IMR-90 (cell line): Measurements from ENCODE around the gene EVI5. TPM values are rescaled to one million over a fixed set of nuclear protein-coding genes. Genes with fewer than 3 reads are reported as not detected.
A peak's percentile ranks its signal among the peaks of the same experiment; 100 is the strongest.

Experiments
- ATAC-seq: fragments of 200-7000 bp; cut with Tn5 transposase; 2 replicates; pipeline ENCODE4 v1.9.1; 2020; ENCODE audit warnings: low read depth, mild to moderate bottlenecking, moderate library complexity
- BruUV-seq: library from RNA; stranded (reverse); fragments of 400-500 nt; replicated peaks from 2 replicates; lab custom pipeline; 2021; lab: Mats Ljungman, UMichigan
- CTCF ChIA-PET: fragments of 300-600 bp; formaldehyde crosslinking; extraction: SDS; loops from one replicate; lab custom pipeline; 2021; ENCODE audit warnings: antibody characterized with exemption; lab: Yijun Ruan, JAX
- POLR2A ChIA-PET: fragments of 300-600 bp; sonication (Branson Sonifier 250); formaldehyde crosslinking; loops from one replicate; lab custom pipeline; 2022; ENCODE audit warnings: antibody characterized with exemption; ENCODE audit not compliant: unreplicated experiment; lab: Charles Lee
- DNase-seq: peaks from one replicate; pipeline ENCODE4 v3.0.0; 2013
- H2AFZ ChIP-seq: replicated peaks from 2 replicates; pipeline ENCODE3; 2013; ENCODE audit warnings: low read length, mild to moderate bottlenecking; ENCODE audit not compliant: poor library complexity
- H2AK5ac ChIP-seq: 2 replicates; pipeline ENCODE4 v1.6.1; 2013; ENCODE audit warnings: low read depth, low read length, inconsistent platforms
- H2AK9ac ChIP-seq: replicated peaks from 2 replicates; pipeline ENCODE3; 2013; ENCODE audit warnings: mild to moderate bottlenecking, low read depth, low read length, moderate library complexity; ENCODE audit not compliant: poor library complexity
- H2BK120ac ChIP-seq: 2 replicates; pipeline ENCODE4 v1.6.1; 2013; ENCODE audit warnings: low read depth, low read length, inconsistent platforms
- H2BK15ac ChIP-seq: 3 replicates; pipeline ENCODE4 v1.6.1; 2013; ENCODE audit warnings: low read depth, low read length, inconsistent platforms
- H2BK20ac ChIP-seq: 2 replicates; pipeline ENCODE4 v1.6.1; 2013; ENCODE audit warnings: low read depth, mild to moderate bottlenecking, inconsistent platforms, low read length, moderate library complexity
- H2BK5ac ChIP-seq: 2 replicates; pipeline ENCODE4 v1.6.1; 2013; ENCODE audit warnings: mild to moderate bottlenecking, low read depth, low read length, inconsistent platforms; ENCODE audit not compliant: poor library complexity, severe bottlenecking
- H3K14ac ChIP-seq: replicated peaks from 2 replicates; pipeline ENCODE4 v1.6.1; 2013; ENCODE audit warnings: low read depth, low read length, inconsistent platforms
- H3K18ac ChIP-seq: 2 replicates; pipeline ENCODE4 v1.6.1; 2013; ENCODE audit warnings: low read depth, low read length, control low read depth
- H3K23ac ChIP-seq: 2 replicates; pipeline ENCODE4 v1.6.1; 2013; ENCODE audit warnings: low read depth, low read length, inconsistent platforms
- H3K27ac ChIP-seq: 2 replicates; pipeline ENCODE4 v1.5.1; 2013; ENCODE audit warnings: mild to moderate bottlenecking, control low read depth, low read length; ENCODE audit not compliant: insufficient read depth
- H3K27me3 ChIP-seq: 2 replicates; pipeline ENCODE4 v1.6.1; 2013; ENCODE audit warnings: low read length; ENCODE audit not compliant: control insufficient read depth, insufficient read depth
- H3K36me3 ChIP-seq: 2 replicates; pipeline ENCODE4 v1.6.1; 2013; ENCODE audit warnings: low read length, mixed read lengths; ENCODE audit not compliant: control insufficient read depth, insufficient read depth
- H3K4ac ChIP-seq: 2 replicates; pipeline ENCODE4 v1.6.1; 2013; ENCODE audit warnings: low read depth, low read length, inconsistent platforms
- H3K4me1 ChIP-seq: 2 replicates; pipeline ENCODE4 v1.6.1; 2013; ENCODE audit warnings: low read length, mixed read lengths; ENCODE audit not compliant: control insufficient read depth, insufficient read depth
- H3K4me2 ChIP-seq: 2 replicates; pipeline ENCODE4 v1.6.1; 2013; ENCODE audit warnings: low read depth, mild to moderate bottlenecking, control low read depth, low read length, moderate library complexity
- H3K4me3 ChIP-seq: 2 replicates; pipeline ENCODE4 v1.5.1; 2013; ENCODE audit warnings: low read depth, mild to moderate bottlenecking, control low read depth, low read length, moderate library complexity; ENCODE audit not compliant: insufficient read depth
- H3K56ac ChIP-seq: 2 replicates; pipeline ENCODE4 v1.6.1; 2013; ENCODE audit warnings: low read length, inconsistent platforms; ENCODE audit not compliant: insufficient read depth; ENCODE audit errors: extremely low read depth
- H3K79me1 ChIP-seq, 2 experiments: 2 replicates each; pipeline ENCODE4 v1.6.1; 2013; ENCODE audit warnings: low read length in 2 of 2, inconsistent platforms in 1 of 2, low read depth in 1 of 2
- H3K9ac ChIP-seq: 2 replicates; pipeline ENCODE4 v1.6.1; 2013; ENCODE audit warnings: low read depth, low read length, control low read depth
- H3K9me1 ChIP-seq: 2 replicates; pipeline ENCODE4 v1.6.1; 2013; ENCODE audit warnings: low read length, inconsistent platforms; ENCODE audit not compliant: insufficient read depth
- H3K9me3 ChIP-seq: 2 replicates; pipeline ENCODE4 v1.6.1; 2013; ENCODE audit warnings: low read length; ENCODE audit not compliant: control insufficient read depth, insufficient read depth
- H4K20me1 ChIP-seq: 2 replicates; pipeline ENCODE4 v1.6.1; 2013; ENCODE audit warnings: low read length, inconsistent platforms; ENCODE audit not compliant: insufficient read depth
- H4K5ac ChIP-seq: 2 replicates; pipeline ENCODE4 v1.6.1; 2013; ENCODE audit warnings: mild to moderate bottlenecking, low read depth, low read length, control low read depth
- H4K8ac ChIP-seq, 2 experiments: 2 replicates each; pipeline ENCODE4 v1.6.1; 2013; ENCODE audit warnings: low read depth in 2 of 2, low read length in 2 of 2, control low read depth in 1 of 2, inconsistent platforms in 1 of 2
- H4K91ac ChIP-seq: 2 replicates; pipeline ENCODE4 v1.6.1; 2013; ENCODE audit warnings: low read depth, low read length, inconsistent platforms; ENCODE audit not compliant: insufficient read depth
- BHLHE40 ChIP-seq: fragments of 150-350 bp; IDR thresholded peaks from 2 replicates; pipeline ENCODE4 v1.6.1; 2016; ENCODE audit warnings: mild to moderate bottlenecking, low read depth, low read length
- CEBPB ChIP-seq: IDR thresholded peaks from 2 replicates; pipeline ENCODE4 v1.6.1; 2012; ENCODE audit warnings: low read depth, low read length, improper control_type of control experiment
- CHD1 ChIP-seq: IDR thresholded peaks from 2 replicates; pipeline ENCODE4 v1.6.1; 2012; ENCODE audit warnings: low read depth, low read length, improper control_type of control experiment
- FOS ChIP-seq: fragments of 150-350 bp; IDR thresholded peaks from 2 replicates; pipeline ENCODE4 v1.6.1; 2016; ENCODE audit warnings: low read depth, low read length
- MAFK ChIP-seq: IDR thresholded peaks from 2 replicates; pipeline ENCODE4 v1.6.1; 2012; ENCODE audit warnings: low read depth, low read length, improper control_type of control experiment
- MAZ ChIP-seq: IDR thresholded peaks from 2 replicates; pipeline ENCODE4 v1.6.1; 2012; ENCODE audit warnings: low read depth, mild to moderate bottlenecking, low read length, improper control_type of control experiment, moderate library complexity, borderline replicate concordance
- NFE2L2 ChIP-seq: fragments of 150-350 bp; IDR thresholded peaks from 2 replicates; pipeline ENCODE4 v1.6.1; 2016; ENCODE audit warnings: low read depth, mild to moderate bottlenecking, low read length
- POLR2A ChIP-seq: IDR thresholded peaks from 2 replicates; pipeline ENCODE4 v1.6.1; 2012; ENCODE audit warnings: mild to moderate bottlenecking, low read depth, low read length
- RAD21 ChIP-seq: IDR thresholded peaks from 2 replicates; pipeline ENCODE4 v1.6.1; 2012; ENCODE audit warnings: low read length, improper control_type of control experiment
- RFX5 ChIP-seq: IDR thresholded peaks from 2 replicates; pipeline ENCODE4 v1.8.0; 2012; ENCODE audit warnings: low read depth, mild to moderate bottlenecking, low read length, moderate library complexity
- SMC3 ChIP-seq: fragments of 150-350 bp; IDR thresholded peaks from 2 replicates; pipeline ENCODE4 v1.6.1; 2016; ENCODE audit warnings: low read depth, mild to moderate bottlenecking, antibody characterized with exemption, low read length, moderate library complexity
- WGBS, 2 experiments: methylation state at CpG; one replicate each; pipeline versions ENCODE4 v1.1.5 to v1.1.7; 2013; ENCODE audit warnings: missing lambda C conversion rate in 2 of 2; ENCODE audit not compliant: insufficient read length in 1 of 2; ENCODE audit errors: extremely low coverage in 2 of 2; 5-methylcytosine and 5-hydroxymethylcytosine counted together
- dilution Hi-C: fragments of 300-500 bp; cut with HindIII; formaldehyde crosslinking; loops from one replicate; pipeline ENCODE4 v1.14.3; 2018; ENCODE audit warnings: low sequenced_read_pairs; ENCODE audit not compliant: unreplicated experiment
- in situ Hi-C: fragments of 300-500 bp; cut with MboI; formaldehyde crosslinking; loops from 3 replicates; pipeline ENCODE4 v1.14.3; 2019; ENCODE audit warnings: low sequenced_read_pairs, inconsistent platforms, mixed read lengths
- intact Hi-C: fragments of 100-400 bp; cut with micrococcal nuclease; formaldehyde crosslinking; loops from 2 replicates; pipeline ENCODE4 v1.10.0; 2022
- polyA plus RNA-seq, 3 experiments: library from polyadenylated mRNA; depleted of rRNA; stranded (reverse); fragments of >200 nt; gene quantifications; 2 replicates each; pipeline ENCODE4 v1.2.3, GENCODE V29; 2012; ENCODE audit warnings: low replicate concordance in 1 of 3
- total RNA-seq: library from RNA; depleted of rRNA; stranded (reverse); fragments of >200 nt; gene quantifications from 2 replicates; pipeline ENCODE4 v1.2.3, GENCODE V29; 2012
- TF ChIP-seq, protein P1 (sequence below): conservative IDR thresholded peaks from 2 replicates; pipeline ENCODE4 v1.5.1; 2012; ENCODE audit warnings: mild to moderate bottlenecking, low read depth, low read length, improper control_type of control experiment
- TF ChIP-seq, protein P2 (sequence below): fragments of 150-350 bp; IDR thresholded peaks from 2 replicates; pipeline ENCODE4 v1.6.1; 2017; ENCODE audit warnings: mild to moderate bottlenecking, antibody characterized with exemption, low read length, low read depth

The EVI5 gene
- total and polyA plus RNA-seq, 2 of the 4 experiments (the other 2 are of a cell fraction), result 13.9 to 26.9 TPM

DNA sequence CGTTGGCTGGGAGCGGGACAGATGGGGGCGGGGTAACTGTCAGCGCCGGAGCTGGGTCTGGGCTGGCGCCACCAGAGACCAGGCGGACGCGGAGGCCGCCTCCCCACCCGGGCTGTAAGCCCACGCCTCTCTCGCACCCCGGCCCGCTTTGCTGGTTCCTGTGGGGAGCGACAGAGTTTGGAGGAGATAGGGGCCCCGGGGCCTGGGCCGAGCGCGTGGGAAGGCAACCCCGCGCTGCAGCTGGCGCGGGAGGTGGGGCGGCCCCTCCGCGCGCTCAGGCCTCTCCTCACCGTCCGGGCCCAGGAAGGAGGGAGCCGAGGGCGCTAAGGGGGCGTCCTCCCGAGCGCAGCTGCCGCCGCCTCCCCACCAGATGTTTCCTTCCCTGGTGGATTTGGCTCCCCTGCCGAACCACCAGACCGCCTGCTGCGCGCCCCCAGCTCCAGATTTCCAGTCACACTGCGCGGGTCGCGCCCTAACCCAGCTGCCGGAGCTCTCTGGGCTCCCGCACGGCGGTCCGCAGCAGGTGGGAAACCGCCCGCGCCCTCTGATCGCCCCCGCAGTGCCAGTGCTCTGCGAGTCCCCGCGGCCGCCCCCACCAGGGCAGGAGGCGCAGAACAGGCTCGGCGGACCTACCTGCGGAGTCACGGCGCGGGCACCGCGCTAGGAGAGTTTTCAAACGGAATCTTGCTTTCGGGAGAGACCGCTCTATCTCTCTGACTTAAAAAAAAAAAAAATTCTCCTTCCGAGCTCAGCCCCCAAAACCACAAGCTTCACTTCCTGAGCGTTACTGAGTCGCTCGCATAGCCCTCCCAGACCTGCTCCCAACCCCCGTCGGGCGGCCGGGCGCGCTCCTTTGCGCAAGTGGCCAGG, 299.3 kb downstream of the EVI5 start:
- H3K18ac ChIP-seq, result no peak overlapping the region
- H3K27ac ChIP-seq, result no peak overlapping the region
- ChIA-PET POLR2A (no interaction called here), CTCF (interaction anchor here (0.6 kb wide), 1 partner anchor 8 kb away, joined by 3 read pairs; no protein-coding TSS in a partner anchor)
- intact Hi-C loops, result loop anchor here (10.0 kb wide), 1 partner anchor 349 kb away; the partner anchor contains the start of gene RPL5
- H3K4me3 ChIP-seq, result peak overlapping the region; percentile 35
- H2BK20ac ChIP-seq, result no peak overlapping the region
- H4K5ac ChIP-seq, result no peak overlapping the region
- no peak overlapping the region for H2BK5ac ChIP-seq
- dilution Hi-C loops, result no loop called here
- ATAC-seq (peak; percentile 4; the same call in 1 of the 2 replicates), DNase-seq (no peak)
- no peak overlapping the region for H3K23ac ChIP-seq
- H2BK120ac ChIP-seq, result no peak overlapping the region
- H2AK9ac ChIP-seq, result no peak overlapping the region
- peak overlapping the region; percentile 85 for H2AFZ ChIP-seq
- no peaks in the 10 kb centered on the region for H3K36me3 ChIP-seq
- peaks cover 8% of the 10 kb centered on the region for H3K4me1 ChIP-seq
- no peak overlapping the region for H3K14ac ChIP-seq
- H3K27me3 ChIP-seq, result peaks cover 81% of the 10 kb centered on the region
- H3K4ac ChIP-seq, result no peak overlapping the region
- no TSS peak for BruUV-seq
- no peak overlapping the region for H2BK15ac ChIP-seq
- no peak overlapping the region for H4K8ac ChIP-seq
- 0% methylated on average over 13 of the region's 82 CpGs; no CpG with 5 or more reads in 1 of the 2 experiments for WGBS, 2 experiments
- no peak overlapping the region for H3K56ac ChIP-seq
- H3K79me1 ChIP-seq, result no peaks in the 10 kb centered on the region
- H3K9me3 ChIP-seq, result peaks cover 10% of the 10 kb centered on the region; the same call in 1 of the 2 replicates
- no peak overlapping the region for H4K91ac ChIP-seq
- H3K9ac ChIP-seq, result no peak overlapping the region
- H2AK5ac ChIP-seq, result no peak overlapping the region
- TF ChIP-seq FOS (no peak), CHD1 (no peak), POLR2A (no peak), RFX5 (no peak), MAFK (no peak), SMC3 (no peak), MAZ (no peak), RAD21 (no peak), CEBPB (no peak), BHLHE40 (no peak), NFE2L2 (no peak)
- TF ChIP-seq, protein P1, sequence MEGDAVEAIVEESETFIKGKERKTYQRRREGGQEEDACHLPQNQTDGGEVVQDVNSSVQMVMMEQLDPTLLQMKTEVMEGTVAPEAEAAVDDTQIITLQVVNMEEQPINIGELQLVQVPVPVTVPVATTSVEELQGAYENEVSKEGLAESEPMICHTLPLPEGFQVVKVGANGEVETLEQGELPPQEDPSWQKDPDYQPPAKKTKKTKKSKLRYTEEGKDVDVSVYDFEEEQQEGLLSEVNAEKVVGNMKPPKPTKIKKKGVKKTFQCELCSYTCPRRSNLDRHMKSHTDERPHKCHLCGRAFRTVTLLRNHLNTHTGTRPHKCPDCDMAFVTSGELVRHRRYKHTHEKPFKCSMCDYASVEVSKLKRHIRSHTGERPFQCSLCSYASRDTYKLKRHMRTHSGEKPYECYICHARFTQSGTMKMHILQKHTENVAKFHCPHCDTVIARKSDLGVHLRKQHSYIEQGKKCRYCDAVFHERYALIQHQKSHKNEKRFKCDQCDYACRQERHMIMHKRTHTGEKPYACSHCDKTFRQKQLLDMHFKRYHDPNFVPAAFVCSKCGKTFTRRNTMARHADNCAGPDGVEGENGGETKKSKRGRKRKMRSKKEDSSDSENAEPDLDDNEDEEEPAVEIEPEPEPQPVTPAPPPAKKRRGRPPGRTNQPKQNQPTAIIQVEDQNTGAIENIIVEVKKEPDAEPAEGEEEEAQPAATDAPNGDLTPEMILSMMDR, result no peak
- TF ChIP-seq, protein P2, sequence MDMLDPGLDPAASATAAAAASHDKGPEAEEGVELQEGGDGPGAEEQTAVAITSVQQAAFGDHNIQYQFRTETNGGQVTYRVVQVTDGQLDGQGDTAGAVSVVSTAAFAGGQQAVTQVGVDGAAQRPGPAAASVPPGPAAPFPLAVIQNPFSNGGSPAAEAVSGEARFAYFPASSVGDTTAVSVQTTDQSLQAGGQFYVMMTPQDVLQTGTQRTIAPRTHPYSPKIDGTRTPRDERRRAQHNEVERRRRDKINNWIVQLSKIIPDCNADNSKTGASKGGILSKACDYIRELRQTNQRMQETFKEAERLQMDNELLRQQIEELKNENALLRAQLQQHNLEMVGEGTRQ, result no peak
- in situ Hi-C loops, result no loop called here
- peak overlapping the region; percentile 66 for H3K4me2 ChIP-seq
- H3K9me1 ChIP-seq, result no peaks in the 10 kb centered on the region
- H4K20me1 ChIP-seq, result peaks cover 17% of the 10 kb centered on the region
